K562 (cell line): Measurements from ENCODE around the gene YPEL5. TPM values are rescaled to one million over a fixed set of nuclear protein-coding genes. Genes with fewer than 3 reads are reported as not detected.

Experiments used
- ATAC-seq: fragments of 200-7000 bp; cut with Tn5 transposase; 3 replicates; pipeline ENCODE4 v1.9.1; 2020; ENCODE audit warnings: moderate library complexity
- BruUV-seq: library from RNA; stranded (reverse); fragments of 400-500 nt; replicated peaks from 2 replicates; lab custom pipeline; 2021; lab: Mats Ljungman, UMichigan
- CTCF ChIA-PET: fragments of 300-600 bp; formaldehyde crosslinking; extraction: SDS; loops from one replicate; lab custom pipeline; 2021; ENCODE audit warnings: low intra/inter-chr PET ratio; lab: Yijun Ruan, JAX
- POLR2A ChIA-PET: fragments of 300-600, 350-650 bp; sonication (Branson Sonifier 250); formaldehyde crosslinking; extraction: SDS; loops from one replicate; lab custom pipeline; 2021; ENCODE audit warnings: antibody characterized with exemption, inconsistent platforms; lab: Yijun Ruan, JAX
- DNase-seq, 4 experiments: peaks; one replicate each; pipeline versions ENCODE4 v3.0.0 to v3.0.0-alpha.2; 2011 to 2018; ENCODE audit warnings: low spot score in 3 of 4, mixed read lengths in 3 of 4; ENCODE audit errors: extremely low read depth in 1 of 4
- FAIRE-seq: peaks from 2 replicates; lab custom pipeline; 2011; peaks lifted over from hg19 to GRCh38; lab: Jason Lieb, UNC
- H2AFZ ChIP-seq: 2 replicates; pipeline ENCODE4 v1.6.0; 2011; ENCODE audit warnings: low read depth, low read length, control low read depth, inconsistent platforms
- H3K27ac ChIP-seq: fragments of 200-600 bp; 3 replicates; pipeline ENCODE4 v1.8.0; 2011; ENCODE audit warnings: low read depth, mild to moderate bottlenecking, control low read depth, inconsistent platforms, low read length, moderate library complexity, mixed read lengths; ENCODE audit errors: extremely low read depth
- H3K27me3 ChIP-seq, 2 experiments: fragments of 300-600 bp in 1 of 2; 2 replicates in 1 of 2; 3 replicates in 1 of 2; pipeline versions ENCODE4 v1.6.0 to v1.8.0; 2011; ENCODE audit warnings: inconsistent platforms in 2 of 2, low read length in 2 of 2, mild to moderate bottlenecking in 1 of 2, mixed read lengths in 1 of 2, moderate library complexity in 1 of 2; ENCODE audit not compliant: control insufficient read depth in 2 of 2, insufficient read depth in 2 of 2
- H3K36me3 ChIP-seq: fragments of 300-600 bp; 3 replicates; pipeline ENCODE4 v1.8.0; 2011; ENCODE audit warnings: mild to moderate bottlenecking, low read length, inconsistent platforms; ENCODE audit not compliant: control insufficient read depth, insufficient read depth
- H3K4me1 ChIP-seq, 2 experiments: fragments of 200-600 bp in 1 of 2; replicated peaks in 1 of 2; 2 replicates in 1 of 2; 3 replicates in 1 of 2; pipeline versions ENCODE4 v1.5.1 to v1.8.0; 2011; ENCODE audit warnings: inconsistent platforms in 2 of 2, low read length in 2 of 2, mild to moderate bottlenecking in 1 of 2, mixed read lengths in 1 of 2, moderate library complexity in 1 of 2; ENCODE audit not compliant: control insufficient read depth in 2 of 2, insufficient read depth in 2 of 2
- H3K4me2 ChIP-seq: 2 replicates; pipeline ENCODE4 v1.6.1; 2011; ENCODE audit warnings: low read length, control low read depth, inconsistent platforms, mixed read lengths; ENCODE audit not compliant: insufficient read depth
- H3K4me3 ChIP-seq: fragments of 200-600 bp; sonication (generic), shearing (Covaris generic); 2 replicates; pipeline ENCODE4 v1.5.1; 2016; ENCODE audit warnings: control low read depth, inconsistent platforms
- H3K79me2 ChIP-seq: fragments of 200-600 bp; 3 replicates; pipeline ENCODE4 v1.8.0; 2011; ENCODE audit warnings: low read length, inconsistent platforms; ENCODE audit not compliant: control insufficient read depth, insufficient read depth
- H3K9ac ChIP-seq, 2 experiments: 2 replicates each; pipeline versions ENCODE4 v1.6.0 to v1.6.1; 2011; ENCODE audit warnings: low read depth in 2 of 2, low read length in 2 of 2, control low read depth in 1 of 2, inconsistent platforms in 1 of 2, mild to moderate bottlenecking in 1 of 2, mixed read lengths in 1 of 2; ENCODE audit not compliant: insufficient read depth in 1 of 2
- H3K9me1 ChIP-seq: one replicate; pipeline ENCODE4 v1.6.0; 2011; ENCODE audit warnings: inconsistent platforms, mild to moderate bottlenecking, low read length, moderate library complexity; ENCODE audit not compliant: control insufficient read depth, insufficient read depth
- H3K9me3 ChIP-seq: replicated peaks from 2 replicates; pipeline ENCODE4 v1.5.1; 2011; ENCODE audit warnings: low read depth, low read length, inconsistent platforms; ENCODE audit not compliant: control insufficient read depth, insufficient read depth
- H4K20me1 ChIP-seq: replicated peaks from 2 replicates; pipeline ENCODE4 v1.6.1; 2011; ENCODE audit warnings: low read length, inconsistent platforms, mixed read lengths; ENCODE audit not compliant: control insufficient read depth, insufficient read depth
- ARHGAP35 ChIP-seq: fragments of 450-650 bp; IDR thresholded peaks from 2 replicates; pipeline ENCODE4 v1.6.1; 2018; ENCODE audit not compliant: partially characterized antibody
- E2F1 ChIP-seq: sonication (generic); formaldehyde crosslinking; IDR thresholded peaks from 2 replicates; pipeline ENCODE4 v1.8.1; 2023; ENCODE audit warnings: mild to moderate bottlenecking, missing genetic modification reagents, moderate library complexity
- FOSL1 ChIP-seq: fragments of 200-800 bp; sonication (Bioruptor generic); conservative IDR thresholded peaks from 2 replicates; pipeline ENCODE4 v1.6.1; 2016; ENCODE audit warnings: missing genetic modification characterization, missing compliant biosample characterization
- GATAD2B ChIP-seq: fragments of 450-650 bp; IDR thresholded peaks from 2 replicates; pipeline ENCODE4 v1.6.1; 2017; ENCODE audit warnings: mild to moderate bottlenecking, borderline replicate concordance
- KDM1A ChIP-seq, 2 experiments: fragments of 450-650 bp; IDR thresholded peaks; 2 replicates each; pipeline ENCODE4 v1.6.1; 2016; ENCODE audit warnings: mild to moderate bottlenecking in 2 of 2
- MAFG ChIP-seq: fragments of 450-650 bp; conservative IDR thresholded peaks from 2 replicates; pipeline ENCODE4 v1.6.1; 2016; ENCODE audit warnings: missing genetic modification characterization, missing compliant biosample characterization
- MTF1 ChIP-seq: fragments of 250-450 bp; sonication (Bioruptor Pico); IDR thresholded peaks from 2 replicates; pipeline ENCODE4 v1.9.0; 2021; ENCODE audit warnings: moderate library complexity, mild to moderate bottlenecking, inconsistent platforms, borderline replicate concordance
- NFIC ChIP-seq: fragments of 450-650 bp; IDR thresholded peaks from 2 replicates; pipeline ENCODE4 v1.6.1; 2017; ENCODE audit warnings: mild to moderate bottlenecking, inconsistent platforms
- PYGO2 ChIP-seq: fragments of 450-650 bp; IDR thresholded peaks from 2 replicates; pipeline ENCODE4 v1.6.1; 2016; ENCODE audit warnings: mild to moderate bottlenecking, missing genetic modification characterization, moderate library complexity, missing compliant biosample characterization
- SPI1 ChIP-seq: IDR thresholded peaks from 2 replicates; pipeline ENCODE4 v1.6.1; 2011; ENCODE audit warnings: low read depth, low read length, control low read depth, borderline replicate concordance
- TAF1 ChIP-seq: IDR thresholded peaks from 2 replicates; pipeline ENCODE4 v1.6.1; 2011; ENCODE audit warnings: mild to moderate bottlenecking, low read length, moderate library complexity; ENCODE audit not compliant: insufficient read depth, control insufficient read depth, severe bottlenecking; ENCODE audit errors: extremely low read depth
- ZHX1 ChIP-seq: fragments of 150-350 bp; conservative IDR thresholded peaks from 2 replicates; pipeline ENCODE4 v1.6.1; 2014; ENCODE audit warnings: low read length
- ZNF347 ChIP-seq: fragments of 450-650 bp; formaldehyde crosslinking; IDR thresholded peaks from 2 replicates; pipeline ENCODE4 v1.4.0; 2020; ENCODE audit warnings: low read depth, mild to moderate bottlenecking, moderate library complexity
- WGBS: fragments of 100-300 bp; shearing (Covaris generic); methylation state at CpG from one replicate; pipeline ENCODE4 v1.1.6; 2016; ENCODE audit warnings: low coverage, mixed read lengths; ENCODE audit not compliant: insufficient coverage; ENCODE audit errors: missing lambda C conversion rate; 5-methylcytosine and 5-hydroxymethylcytosine counted together
- in situ Hi-C: fragments of 300-500 bp; cut with MboI; formaldehyde crosslinking; loops from 4 replicates; pipeline ENCODE4 v1.15.0; 2018; ENCODE audit warnings: inconsistent platforms, mixed read lengths
- intact Hi-C: fragments of 100-400 bp; cut with micrococcal nuclease; formaldehyde crosslinking; loops from 2 replicates; pipeline ENCODE4 v1.14.2; 2022
- polyA plus RNA-seq, 8 experiments: library from polyadenylated mRNA; depleted of rRNA in 4 of 8; stranded (reverse) in 5 of 8; unstranded in 3 of 8; fragments of >200 nt; fragmentation: Nextera tagmentation in 2 of 8; fragmentation: Illumina TruSeq in 1 of 8; extraction: Ambion mirVana in 2 of 8; extraction: Trizol in 1 of 8; gene quantifications; 2 replicates each; pipeline versions ENCODE4 v1.2.1 to v1.2.3, GENCODE V29; 2011 to 2014; ENCODE audit warnings: inconsistent platforms in 1 of 8, missing spikeins in 1 of 8
- total RNA-seq, 7 experiments: library from RNA; depleted of rRNA in 6 of 7; stranded (reverse); fragments of >200 nt in 6 of 7; fragmentation: Illumina TruSeq in 2 of 7; extraction: Trizol in 2 of 7; gene quantifications; 2 replicates each; pipeline versions ENCODE4 v1.2.1 to v1.2.3, GENCODE V29; 2011 to 2021; ENCODE audit warnings: low replicate concordance in 1 of 7

The YPEL5 gene
- total and polyA plus RNA-seq, 9 of the 15 experiments (the other 6 are each of a cell fraction or from before 2014, with no cell fraction given) = 5.4 to 34.4 (median 12.3) TPM

- H3K4me2 ChIP-seq = no peak overlapping the region
- peaks cover 14 to 25% of the 10 kb centered on the region in 2 experiments for H3K27me3 ChIP-seq
- H3K79me2 ChIP-seq = no peaks in the 10 kb centered on the region
- no TSS peak for BruUV-seq
- TF ChIP-seq KDM1A (IDR thresholded peaks at IDR 0.05) (no peak), ZNF347 (CRISPR knock-in tag) (no peak), E2F1 (CRISPR knock-in tag) (no peak), GATAD2B (no peak)
- intact Hi-C loops (no loop called here), in situ Hi-C loops (no loop called here)
- no peak for FAIRE-seq
- ATAC-seq = no peak
- no peaks in the 10 kb centered on the region for H3K4me1 ChIP-seq
- H3K36me3 ChIP-seq = no peaks in the 10 kb centered on the region
- H4K20me1 ChIP-seq = no peaks in the 10 kb centered on the region; the same call in 1 of the 2 replicates
- DNase-seq = no peak
- H2AFZ ChIP-seq = no peak overlapping the region
- ChIA-PET POLR2A (interaction anchor here (1.3 kb wide), 1 partner anchor 18 kb away, joined by 3 read pairs; no protein-coding TSS in a partner anchor), CTCF (no interaction called here)
- H3K9me3 ChIP-seq = no peaks in the 10 kb centered on the region
- no peak overlapping the region for H3K4me3 ChIP-seq
- H3K27ac ChIP-seq = no peak overlapping the region
- no peak overlapping the region for H3K9ac ChIP-seq
- WGBS = 0% methylated on average over 2 of the region's 2 CpGs
- H3K9me1 ChIP-seq = no peaks in the 10 kb centered on the region
These were observed 41.3 kb upstream of the YPEL5 start for GRCh38 chr2:30105556-30105955.

- no peak overlapping the region for H3K4me3 ChIP-seq
- 1% methylated on average over 9 of the region's 9 CpGs for WGBS
- POLR2A ChIA-PET = interaction anchor here (1.3 kb wide), 1 partner anchor 41 kb away, joined by 3 read pairs; the partner anchor contains the start of gene YPEL5
- H3K4me2 ChIP-seq = no peak overlapping the region
- no peak overlapping the region for H3K9ac ChIP-seq
- BruUV-seq = no TSS peak
- FAIRE-seq (no peak), ATAC-seq (no peak), DNase-seq (no peak)
- no peaks in the 10 kb centered on the region for H3K9me3 ChIP-seq
- no peak overlapping the region for H2AFZ ChIP-seq
- no peaks in the 10 kb centered on the region for H3K4me1 ChIP-seq
- H3K36me3 ChIP-seq = no peaks in the 10 kb centered on the region
- no peak overlapping the region for H3K27ac ChIP-seq
- in situ Hi-C loops = no loop called here
- peaks cover 14 to 34% of the 10 kb centered on the region in 2 experiments for H3K27me3 ChIP-seq
- intact Hi-C loops = no loop called here
- CTCF ChIA-PET = no interaction called here
- no peaks in the 10 kb centered on the region for H3K79me2 ChIP-seq
- no peaks in the 10 kb centered on the region; the same call in 1 of the 2 replicates for H4K20me1 ChIP-seq
- no peaks in the 10 kb centered on the region for H3K9me1 ChIP-seq
- TF ChIP-seq ZHX1 (no peak), SPI1 (no peak), NFIC (no peak), TAF1 (no peak), MAFG (tag) (no peak), FOSL1 (no peak), PYGO2 (no peak), ARHGAP35 (no peak), MTF1 (CRISPR knock-in tag) (no peak)
These were observed 40.3 kb upstream of the YPEL5 start for GRCh38 chr2:30106543-30106942.
